H1 (cell line): ENCODE measurements around the gene HIVEP3. TPM values are rescaled to one million over a fixed set of nuclear protein-coding genes. Genes with fewer than 3 reads are reported as not detected.

Experiments
- CTCF ChIA-PET: fragments of 300-600 bp; sonication (Branson Sonifier 250); formaldehyde crosslinking; loops from one replicate; lab custom pipeline; 2021; ENCODE audit not compliant: partially characterized antibody; lab: Charles Lee
- POLR2A ChIA-PET: fragments of 300-600 bp; sonication (Branson Sonifier 250); formaldehyde crosslinking; loops from one replicate; lab custom pipeline; 2021; ENCODE audit warnings: inconsistent platforms; ENCODE audit not compliant: partially characterized antibody; lab: Charles Lee
- DNase-seq, 2 experiments: peaks; one replicate each; pipeline versions ENCODE4 v3.0.0 to v3.0.0-alpha.2; 2010 to 2022; ENCODE audit warnings: low spot score in 2 of 2, low read depth in 1 of 2, mixed read lengths in 1 of 2
- FAIRE-seq: peaks from 2 replicates; lab custom pipeline; 2011; peaks lifted over from hg19 to GRCh38; lab: Jason Lieb, UNC
- H2AFZ ChIP-seq: 2 replicates; pipeline ENCODE4 v1.8.1; 2012; ENCODE audit warnings: low read length, inconsistent platforms
- H2AK5ac ChIP-seq: 2 replicates; pipeline ENCODE4 v1.6.1; 2013; ENCODE audit warnings: low read depth, low read length
- H2BK120ac ChIP-seq: replicated peaks from 2 replicates; pipeline ENCODE3; 2013; ENCODE audit warnings: low read depth, low read length, inconsistent platforms
- H2BK12ac ChIP-seq: 2 replicates; pipeline ENCODE4 v1.6.1; 2013; ENCODE audit warnings: low read depth, low read length
- H2BK15ac ChIP-seq: 2 replicates; pipeline ENCODE4 v1.6.1; 2013; ENCODE audit warnings: low read length
- H2BK20ac ChIP-seq: 2 replicates; pipeline ENCODE4 v1.6.1; 2013; ENCODE audit warnings: low read length
- H2BK5ac ChIP-seq: 2 replicates; pipeline ENCODE4 v1.6.1; 2013; ENCODE audit warnings: low read depth, low read length
- H3K14ac ChIP-seq: 2 replicates; pipeline ENCODE4 v1.6.1; 2013; ENCODE audit warnings: inconsistent platforms; ENCODE audit not compliant: insufficient read length
- H3K18ac ChIP-seq: 2 replicates; pipeline ENCODE4 v1.6.1; 2013; ENCODE audit warnings: low read length; ENCODE audit errors: extremely low read depth
- H3K23ac ChIP-seq: 2 replicates; pipeline ENCODE4 v1.6.1; 2013; ENCODE audit warnings: inconsistent platforms; ENCODE audit not compliant: insufficient read length
- H3K23me2 ChIP-seq: 2 replicates; pipeline ENCODE4 v1.6.1; 2013; ENCODE audit warnings: low read depth, low read length
- H3K27ac ChIP-seq: 2 replicates; pipeline ENCODE4 v1.6.1; 2011; ENCODE audit warnings: low read depth, low read length, inconsistent platforms
- H3K27me3 ChIP-seq, 4 experiments: replicated peaks in 1 of 4; 1 replicate in 1 of 4; 2 replicates in 3 of 4; pipeline versions ENCODE4 v1.6.1 to v1.8.1; 2011 to 2013; ENCODE audit warnings: low read length in 3 of 4, mild to moderate bottlenecking in 3 of 4, inconsistent platforms in 2 of 4, mixed read lengths in 2 of 4, moderate library complexity in 1 of 4; ENCODE audit not compliant: control insufficient read depth in 3 of 4, insufficient read depth in 3 of 4; ENCODE audit errors: extremely low read depth in 1 of 4
- H3K36me3 ChIP-seq, 4 experiments: 2 replicates each; pipeline versions ENCODE4 v1.6.1 to v1.8.1; 2011 to 2013; ENCODE audit warnings: mild to moderate bottlenecking in 4 of 4, low read length in 3 of 4, moderate library complexity in 2 of 4, control low read depth in 1 of 4, inconsistent platforms in 1 of 4; ENCODE audit not compliant: insufficient read depth in 4 of 4, control insufficient read depth in 2 of 4
- H3K4ac ChIP-seq: replicated peaks from 2 replicates; pipeline ENCODE3; 2013; ENCODE audit warnings: low read length, low read depth, mixed read lengths, inconsistent platforms; ENCODE audit not compliant: insufficient read length
- H3K4me1 ChIP-seq, 4 experiments: replicated peaks in 1 of 4; 1 replicate in 1 of 4; 2 replicates in 3 of 4; pipeline versions ENCODE4 v1.6.1 to v1.8.1; 2011 to 2013; ENCODE audit warnings: low read length in 3 of 4, inconsistent platforms in 2 of 4, mixed read lengths in 1 of 4; ENCODE audit not compliant: insufficient read depth in 4 of 4, control insufficient read depth in 3 of 4
- H3K4me2 ChIP-seq, 2 experiments: 2 replicates each; pipeline versions ENCODE4 v1.6.1 to v1.8.1; 2011 to 2013; ENCODE audit warnings: low read depth in 2 of 2, low read length in 2 of 2, control low read depth in 1 of 2, inconsistent platforms in 1 of 2, mild to moderate bottlenecking in 1 of 2; ENCODE audit not compliant: insufficient read depth in 1 of 2
- H3K4me3 ChIP-seq, 4 experiments: fragments of 200-600, 300-600 bp in 1 of 4; sonication (generic), shearing (Covaris generic), sonication (Bioruptor Twin) in 1 of 4; 2 replicates each; pipeline versions ENCODE4 v1.5.1 to v1.8.1; 2011 to 2016; ENCODE audit warnings: low read length in 4 of 4, low read depth in 3 of 4, control low read depth in 2 of 4, inconsistent platforms in 2 of 4, mild to moderate bottlenecking in 2 of 4, mixed read lengths in 1 of 4, moderate library complexity in 1 of 4; ENCODE audit not compliant: insufficient read depth in 2 of 4; ENCODE audit errors: extremely low read depth in 1 of 4
- H3K56ac ChIP-seq: replicated peaks from 2 replicates; pipeline ENCODE3; 2013; ENCODE audit warnings: low read depth, mild to moderate bottlenecking, mixed read lengths, low read length, inconsistent platforms; ENCODE audit not compliant: insufficient read length
- H3K79me1 ChIP-seq: 2 replicates; pipeline ENCODE4 v1.6.1; 2013; ENCODE audit warnings: low read depth, low read length, control low read depth
- H3K79me2 ChIP-seq, 2 experiments: 2 replicates each; pipeline versions ENCODE4 v1.6.1 to v1.8.1; 2012 to 2013; ENCODE audit warnings: low read length in 2 of 2, mild to moderate bottlenecking in 2 of 2, inconsistent platforms in 1 of 2; ENCODE audit not compliant: insufficient read depth in 2 of 2, control insufficient read depth in 1 of 2
- H3K9ac ChIP-seq, 4 experiments: replicated peaks in 1 of 4; 1 replicate in 1 of 4; 2 replicates in 3 of 4; pipeline versions ENCODE4 v1.6.1 to v1.8.1; 2011 to 2013; ENCODE audit warnings: low read depth in 3 of 4, low read length in 3 of 4, control low read depth in 2 of 4, mild to moderate bottlenecking in 2 of 4, moderate library complexity in 2 of 4, inconsistent platforms in 1 of 4; ENCODE audit errors: extremely low read depth in 1 of 4
- H3K9me3 ChIP-seq, 2 experiments: 2 replicates each; pipeline versions ENCODE4 v1.6.1 to v1.8.1; 2012 to 2013; ENCODE audit warnings: mild to moderate bottlenecking in 2 of 2, moderate library complexity in 2 of 2, control low read depth in 1 of 2, inconsistent platforms in 1 of 2, low read depth in 1 of 2, low read length in 1 of 2, mixed read lengths in 1 of 2; ENCODE audit not compliant: insufficient read depth in 2 of 2
- H4K20me1 ChIP-seq, 2 experiments: replicated peaks in 1 of 2; 2 replicates each; pipeline versions ENCODE3 to v1.8.1; 2011 to 2013; ENCODE audit warnings: inconsistent platforms in 2 of 2, low read length in 2 of 2, mild to moderate bottlenecking in 1 of 2; ENCODE audit not compliant: insufficient read depth in 2 of 2, control insufficient read depth in 1 of 2
- H4K5ac ChIP-seq: 2 replicates; pipeline ENCODE4 v1.6.1; 2013; ENCODE audit warnings: low read length, low read depth, mixed read lengths, inconsistent platforms; ENCODE audit not compliant: insufficient read length
- H4K8ac ChIP-seq: 2 replicates; pipeline ENCODE4 v1.8.0; 2013; ENCODE audit warnings: mild to moderate bottlenecking, moderate library complexity, low read length, inconsistent platforms; ENCODE audit not compliant: insufficient read depth; ENCODE audit errors: extremely low read depth
- H4K91ac ChIP-seq: replicated peaks from 2 replicates; pipeline ENCODE3; 2013; ENCODE audit warnings: low read length, mixed read lengths, inconsistent platforms; ENCODE audit not compliant: insufficient read length
- BRCA1 ChIP-seq: IDR thresholded peaks from 2 replicates; pipeline ENCODE4 v1.6.1; 2012; ENCODE audit warnings: low read depth, low read length, improper control_type of control experiment
- NANOG ChIP-seq: IDR thresholded peaks from 2 replicates; pipeline ENCODE4 v1.6.1; 2011; ENCODE audit warnings: low read length, low read depth, mild to moderate bottlenecking, inconsistent platforms; ENCODE audit not compliant: insufficient read depth, poor library complexity, severe bottlenecking
- RBBP5 ChIP-seq: IDR thresholded peaks from 2 replicates; pipeline ENCODE4 v1.7.1; 2012; ENCODE audit warnings: low read depth, mild to moderate bottlenecking, inconsistent platforms, low read length, moderate library complexity, borderline replicate concordance
- WGBS, 2 experiments: shearing (Covaris generic) in 1 of 2; methylation state at CpG; one replicate each; pipeline versions ENCODE4 v1.1.6 to v1.1.7; 2013 to 2015; ENCODE audit warnings: low lambda C conversion rate in 2 of 2, mixed read lengths in 2 of 2, inconsistent platforms in 1 of 2, low coverage in 1 of 2, missing lambda C conversion rate in 1 of 2; ENCODE audit not compliant: insufficient replicate concordance in 2 of 2, insufficient coverage in 1 of 2, insufficient read length in 1 of 2; ENCODE audit errors: extremely low coverage in 1 of 2, missing lambda C conversion rate in 1 of 2; 5-methylcytosine and 5-hydroxymethylcytosine counted together
- polyA plus RNA-seq, 7 experiments: library from polyadenylated mRNA; depleted of rRNA in 3 of 7; stranded (reverse) in 5 of 7; unstranded in 2 of 7; fragments of >200 nt in 5 of 7; fragments of 200-250 nt in 2 of 7; gene quantifications; 1 replicate in 5 of 7; 2 replicates in 1 of 7; 4 replicates in 1 of 7; pipeline versions ENCODE4 v1.2.1 to v1.2.3, GENCODE V29; 2011 to 2013; ENCODE audit warnings: missing spikeins in 2 of 7, mixed read lengths in 2 of 7
- total RNA-seq: library from RNA; stranded (reverse); fragmentation: NEBNext Ultra II Directional; extraction: Animal tissue kit (Norgen Biotek cat#: 25700); gene quantifications from 2 replicates; pipeline ENCODE4 v1.2.1, GENCODE V29; 2021

HIVEP3 gene
- total and polyA plus RNA-seq, 2 of the 8 experiments (the other 6 are each of a cell fraction or from before 2014, with no cell fraction given), result 0.24 to 0.69 TPM

DNA sequence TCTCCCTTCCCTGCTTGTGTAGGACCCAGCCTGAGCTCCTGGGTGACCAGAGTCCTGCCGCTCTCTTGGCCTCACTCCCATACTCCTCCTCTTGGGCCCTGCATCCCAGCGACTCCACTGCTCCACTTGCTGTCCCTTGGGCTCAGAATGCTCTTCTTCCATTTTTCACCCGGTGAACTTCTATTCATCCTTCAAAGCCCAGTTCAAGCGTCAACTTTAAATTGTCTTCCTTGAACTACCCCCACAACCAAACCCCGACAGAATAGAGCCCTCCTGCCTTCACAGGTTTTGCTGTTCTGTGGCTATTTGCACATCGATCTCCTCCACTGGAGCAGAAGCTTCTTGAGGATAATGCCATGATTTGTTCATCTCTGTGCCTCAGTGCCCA lies 218.9 kb downstream of the HIVEP3 start:
- Histone ChIP-seq H3K79me2 (no peaks in the 10 kb centered on the region), H4K91ac (no peak overlapping the region), H3K9me3 (no peaks in the 10 kb centered on the region), H3K79me1 (no peaks in the 10 kb centered on the region), H3K4me2 (no peak overlapping the region), H4K5ac (no peak overlapping the region), H2BK5ac (no peak overlapping the region), H3K18ac (no peak overlapping the region), H2BK20ac (no peak overlapping the region), H3K36me3 (no peaks in the 10 kb centered on the region), H3K14ac (no peak overlapping the region), H2BK12ac (no peak overlapping the region), H3K27ac (no peak overlapping the region), H3K4me3 (no peak overlapping the region), H2BK120ac (no peak overlapping the region), H3K23me2 (no peaks in the 10 kb centered on the region), H3K56ac (no peak overlapping the region), H2BK15ac (no peak overlapping the region), H3K27me3 (no peaks in the 10 kb centered on the region), H4K8ac (no peak overlapping the region), H3K9ac (no peak overlapping the region), H2AFZ (no peak overlapping the region), H3K23ac (no peak overlapping the region), H3K4ac (no peak overlapping the region), H3K4me1 (no peaks in the 10 kb centered on the region), H4K20me1 (no peaks in the 10 kb centered on the region), H2AK5ac (no peak overlapping the region)
- POLR2A ChIA-PET, result no interaction called here
- TF ChIP-seq BRCA1, result no peak
- no peak for TF ChIP-seq RBBP5
- no peak for TF ChIP-seq NANOG
- FAIRE-seq, result no peak
- DNase-seq, result no peak
- WGBS, 2 experiments, result 88% methylated on average over 6 of the region's 6 CpGs; no CpG with 5 or more reads in 1 of the 2 experiments
- CTCF ChIA-PET, result interaction anchor here (0.8 kb wide), 2 partner anchors 35 to 403 kb away, joined by 3 read pairs; no protein-coding TSS in a partner anchor
